GM12878 (cell line): ENCODE data around the gene BRIX1. TPM values are rescaled to one million over a fixed set of nuclear protein-coding genes. Genes with fewer than 3 reads are reported as not detected.

ENCODE experiments used
- ASH2L ChIP-seq: fragments of 300-600, 200-600 bp; sonication (generic); IDR thresholded peaks from 2 replicates; pipeline ENCODE4 v1.6.1; 2017; ENCODE audit warnings: low read depth, mild to moderate bottlenecking, borderline replicate concordance
- TARDBP ChIP-seq: IDR thresholded peaks from 2 replicates; pipeline ENCODE4 v1.6.1; 2016; ENCODE audit warnings: borderline replicate concordance
- YBX1 ChIP-seq: fragments of 450-650 bp; IDR thresholded peaks from 2 replicates; pipeline ENCODE4 v1.6.1; 2016; ENCODE audit warnings: antibody characterized with exemption
- polyA plus RNA-seq, 11 experiments: library from polyadenylated mRNA; depleted of rRNA in 4 of 11; unstranded in 6 of 11; stranded (reverse) in 5 of 11; fragments of >200 nt; fragmentation: Nextera tagmentation in 4 of 11; fragmentation: Illumina TruSeq in 1 of 11; extraction: Ambion mirVana in 4 of 11; extraction: Trizol in 1 of 11; gene quantifications; 1 replicate in 1 of 11; 2 replicates in 10 of 11; pipeline versions ENCODE4 v1.2.1 to v1.2.3, GENCODE V29; 2011 to 2016; ENCODE audit warnings: inconsistent platforms in 2 of 11, missing spikeins in 2 of 11, low read depth in 1 of 11
- total RNA-seq, 4 experiments: library from RNA; depleted of rRNA in 3 of 4; stranded (reverse); fragments of >200 nt in 3 of 4; fragmentation: Illumina TruSeq in 1 of 4; extraction: Trizol in 1 of 4; gene quantifications; 2 replicates each; pipeline versions ENCODE4 v1.2.1 to v1.2.3, GENCODE V29; 2013 to 2021
- TF ChIP-seq, protein P1 (sequence below): fragments of 450-650 bp; formaldehyde crosslinking; IDR thresholded peaks from 2 replicates; pipeline ENCODE4 v1.4.0; 2022; ENCODE audit warnings: mild to moderate bottlenecking, moderate library complexity
- TF ChIP-seq, protein P2 (sequence below): fragments of 450-650 bp; IDR thresholded peaks from 2 replicates; pipeline ENCODE4 v1.6.1; 2017; ENCODE audit warnings: low read depth, mild to moderate bottlenecking, moderate library complexity
- TF ChIP-seq, protein P3 (sequence below): IDR thresholded peaks from 2 replicates; pipeline ENCODE4 v1.6.1; 2011; ENCODE audit warnings: borderline replicate concordance, low read depth, mild to moderate bottlenecking, moderate library complexity, low read length; ENCODE audit not compliant: insufficient read depth, poor library complexity, severe bottlenecking

BRIX1 gene
- total and polyA plus RNA-seq, 10 of the 15 experiments (the other 5 are each of a cell fraction or from before 2014, with no cell fraction given) = 48.3 to 119 (median 78.9) TPM

DNA sequence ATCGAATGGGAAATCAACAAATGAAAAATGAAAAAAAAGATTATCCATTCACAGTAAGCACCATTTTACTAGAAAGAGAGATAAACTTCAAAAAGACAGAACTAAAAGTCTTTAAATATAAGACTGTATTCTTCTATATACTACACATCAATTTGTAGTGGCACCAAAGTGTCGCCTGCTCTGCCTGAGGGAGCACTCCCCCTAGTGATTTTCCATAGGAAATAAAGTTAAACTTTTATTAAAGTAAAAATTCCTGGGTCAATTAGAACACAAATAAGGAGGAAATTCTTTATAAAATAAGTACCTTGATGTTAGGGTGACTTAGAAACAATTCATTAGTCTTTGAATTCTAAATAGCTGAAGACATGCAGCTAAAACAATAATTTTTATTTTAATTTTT lies 9.9 kb upstream of the BRIX1 start (continued):
- TF ChIP-seq, protein P1, sequence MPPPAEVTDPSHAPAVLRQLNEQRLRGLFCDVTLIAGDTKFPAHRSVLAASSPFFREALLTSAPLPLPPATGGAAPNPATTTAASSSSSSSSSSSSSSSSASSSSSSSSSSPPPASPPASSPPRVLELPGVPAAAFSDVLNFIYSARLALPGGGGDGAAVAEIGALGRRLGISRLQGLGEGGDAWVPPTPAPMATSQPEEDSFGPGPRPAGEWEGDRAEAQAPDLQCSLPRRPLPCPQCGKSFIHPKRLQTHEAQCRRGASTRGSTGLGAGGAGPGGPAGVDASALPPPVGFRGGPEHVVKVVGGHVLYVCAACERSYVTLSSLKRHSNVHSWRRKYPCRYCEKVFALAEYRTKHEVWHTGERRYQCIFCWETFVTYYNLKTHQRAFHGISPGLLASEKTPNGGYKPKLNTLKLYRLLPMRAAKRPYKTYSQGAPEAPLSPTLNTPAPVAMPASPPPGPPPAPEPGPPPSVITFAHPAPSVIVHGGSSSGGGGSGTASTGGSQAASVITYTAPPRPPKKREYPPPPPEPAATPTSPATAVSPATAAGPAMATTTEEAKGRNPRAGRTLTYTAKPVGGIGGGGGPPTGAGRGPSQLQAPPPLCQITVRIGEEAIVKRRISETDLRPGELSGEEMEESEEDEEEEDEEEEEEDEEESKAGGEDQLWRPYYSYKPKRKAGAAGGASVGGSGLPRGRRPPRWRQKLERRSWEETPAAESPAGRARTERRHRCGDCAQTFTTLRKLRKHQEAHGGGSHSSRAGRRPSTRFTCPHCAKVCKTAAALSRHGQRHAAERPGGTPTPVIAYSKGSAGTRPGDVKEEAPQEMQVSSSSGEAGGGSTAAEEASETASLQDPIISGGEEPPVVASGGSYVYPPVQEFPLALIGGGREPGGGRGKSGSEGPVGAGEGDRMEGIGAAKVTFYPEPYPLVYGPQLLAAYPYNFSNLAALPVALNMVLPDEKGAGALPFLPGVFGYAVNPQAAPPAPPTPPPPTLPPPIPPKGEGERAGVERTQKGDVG (CRISPR knock-in tag) = no peak
- TF ChIP-seq TARDBP (no peak), ASH2L (no peak), YBX1 (no peak)
- TF ChIP-seq, protein P2, sequence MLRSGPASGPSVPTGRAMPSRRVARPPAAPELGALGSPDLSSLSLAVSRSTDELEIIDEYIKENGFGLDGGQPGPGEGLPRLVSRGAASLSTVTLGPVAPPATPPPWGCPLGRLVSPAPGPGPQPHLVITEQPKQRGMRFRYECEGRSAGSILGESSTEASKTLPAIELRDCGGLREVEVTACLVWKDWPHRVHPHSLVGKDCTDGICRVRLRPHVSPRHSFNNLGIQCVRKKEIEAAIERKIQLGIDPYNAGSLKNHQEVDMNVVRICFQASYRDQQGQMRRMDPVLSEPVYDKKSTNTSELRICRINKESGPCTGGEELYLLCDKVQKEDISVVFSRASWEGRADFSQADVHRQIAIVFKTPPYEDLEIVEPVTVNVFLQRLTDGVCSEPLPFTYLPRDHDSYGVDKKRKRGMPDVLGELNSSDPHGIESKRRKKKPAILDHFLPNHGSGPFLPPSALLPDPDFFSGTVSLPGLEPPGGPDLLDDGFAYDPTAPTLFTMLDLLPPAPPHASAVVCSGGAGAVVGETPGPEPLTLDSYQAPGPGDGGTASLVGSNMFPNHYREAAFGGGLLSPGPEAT = no peak
- TF ChIP-seq, protein P3, sequence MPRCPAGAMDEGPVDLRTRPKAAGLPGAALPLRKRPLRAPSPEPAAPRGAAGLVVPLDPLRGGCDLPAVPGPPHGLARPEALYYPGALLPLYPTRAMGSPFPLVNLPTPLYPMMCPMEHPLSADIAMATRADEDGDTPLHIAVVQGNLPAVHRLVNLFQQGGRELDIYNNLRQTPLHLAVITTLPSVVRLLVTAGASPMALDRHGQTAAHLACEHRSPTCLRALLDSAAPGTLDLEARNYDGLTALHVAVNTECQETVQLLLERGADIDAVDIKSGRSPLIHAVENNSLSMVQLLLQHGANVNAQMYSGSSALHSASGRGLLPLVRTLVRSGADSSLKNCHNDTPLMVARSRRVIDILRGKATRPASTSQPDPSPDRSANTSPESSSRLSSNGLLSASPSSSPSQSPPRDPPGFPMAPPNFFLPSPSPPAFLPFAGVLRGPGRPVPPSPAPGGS = no peak
